C4-2B (cell line): Measurements from ENCODE around the gene FCN2.

Experiments used
- ZFX ChIP-seq: fragments of 450-650 bp; IDR thresholded peaks from 2 replicates; pipeline ENCODE4 v1.6.1; 2017
- TF ChIP-seq, protein P1 (sequence below): fragments of 450-650 bp; conservative IDR thresholded peaks from 2 replicates; pipeline ENCODE4 v1.5.1; 2017; ENCODE audit warnings: mild to moderate bottlenecking

DNA sequence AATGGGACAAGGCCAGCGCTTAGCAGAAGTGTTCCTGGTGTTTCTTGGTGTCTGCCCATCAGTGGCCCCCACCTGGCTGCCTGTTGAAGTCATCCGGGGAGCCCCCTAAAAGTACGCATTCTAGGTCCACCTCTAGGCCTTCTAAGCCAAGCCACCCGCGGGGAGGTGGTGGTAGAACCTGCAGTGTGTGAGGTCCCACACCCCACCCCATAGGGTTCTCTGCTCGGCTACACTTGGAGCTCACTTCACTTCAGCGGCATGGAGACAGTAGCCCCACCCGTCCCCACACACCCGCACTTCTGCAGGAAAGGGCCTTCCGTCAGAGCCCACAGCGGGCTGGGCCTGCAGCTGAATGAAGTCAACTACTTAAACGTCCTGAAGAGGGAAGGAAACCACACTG, 29.6 kb upstream of the FCN2 start:
- TF ChIP-seq, protein P1, sequence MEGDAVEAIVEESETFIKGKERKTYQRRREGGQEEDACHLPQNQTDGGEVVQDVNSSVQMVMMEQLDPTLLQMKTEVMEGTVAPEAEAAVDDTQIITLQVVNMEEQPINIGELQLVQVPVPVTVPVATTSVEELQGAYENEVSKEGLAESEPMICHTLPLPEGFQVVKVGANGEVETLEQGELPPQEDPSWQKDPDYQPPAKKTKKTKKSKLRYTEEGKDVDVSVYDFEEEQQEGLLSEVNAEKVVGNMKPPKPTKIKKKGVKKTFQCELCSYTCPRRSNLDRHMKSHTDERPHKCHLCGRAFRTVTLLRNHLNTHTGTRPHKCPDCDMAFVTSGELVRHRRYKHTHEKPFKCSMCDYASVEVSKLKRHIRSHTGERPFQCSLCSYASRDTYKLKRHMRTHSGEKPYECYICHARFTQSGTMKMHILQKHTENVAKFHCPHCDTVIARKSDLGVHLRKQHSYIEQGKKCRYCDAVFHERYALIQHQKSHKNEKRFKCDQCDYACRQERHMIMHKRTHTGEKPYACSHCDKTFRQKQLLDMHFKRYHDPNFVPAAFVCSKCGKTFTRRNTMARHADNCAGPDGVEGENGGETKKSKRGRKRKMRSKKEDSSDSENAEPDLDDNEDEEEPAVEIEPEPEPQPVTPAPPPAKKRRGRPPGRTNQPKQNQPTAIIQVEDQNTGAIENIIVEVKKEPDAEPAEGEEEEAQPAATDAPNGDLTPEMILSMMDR: no peak
- TF ChIP-seq ZFX: no peak
